Retinal pigment epithelial cell (primary cell): ENCODE measurements around the gene SLC25A25.

ENCODE experiments used
- DNase-seq: peaks from one replicate; pipeline ENCODE4 v3.0.0-alpha.2; 2010; ENCODE audit warnings: low read depth
- H3K4me3 ChIP-seq: 2 replicates; pipeline ENCODE4 v1.5.1; 2011; ENCODE audit warnings: mild to moderate bottlenecking, low read length, control low read depth, moderate library complexity
- CTCF ChIP-seq: conservative IDR thresholded peaks from 2 replicates; pipeline ENCODE4 v1.5.1; 2011; ENCODE audit warnings: low read depth, low read length, control low read depth, inconsistent platforms

SLC25A25 gene

GRCh38 chr9:128113526-128114325 lies 45.7 kb downstream of the SLC25A25 start:
- no peak for DNase-seq
- H3K4me3 ChIP-seq: no peak overlapping the region
- no peak for TF ChIP-seq CTCF

- TF ChIP-seq CTCF: no peak
- DNase-seq: no peak
- no peak overlapping the region for H3K4me3 ChIP-seq
Measured at GRCh38 chr9:128114326-128115186, 46.5 kb downstream of the SLC25A25 start.

GRCh38 chr9:128115187-128116103 lies 47.4 kb downstream of the SLC25A25 start:
- DNase-seq: no peak
- TF ChIP-seq CTCF: no peak

GRCh38 chr9:128116104-128117083 lies 48.4 kb downstream of the SLC25A25 start:
- DNase-seq: no peak
- H3K4me3 ChIP-seq: no peak overlapping the region
- TF ChIP-seq CTCF: no peak

More at GRCh38 chr9:128115187-128116103, 47.4 kb downstream of the SLC25A25 start:
- H3K4me3 ChIP-seq: no peak overlapping the region

GRCh38 chr9:128117613-128118471 lies 49.8 kb downstream of the SLC25A25 start:
- TF ChIP-seq CTCF: peak; percentile 100
- no peak for DNase-seq
- no peak overlapping the region for H3K4me3 ChIP-seq
